HepG2 (cell line): ENCODE measurements around the gene LRRC27. TPM values are rescaled to one million over a fixed set of nuclear protein-coding genes. Genes with fewer than 3 reads are reported as not detected.

Experiments used
- MAZ ChIP-seq, 2 experiments: sonication (generic) in 1 of 2; formaldehyde crosslinking in 1 of 2; IDR thresholded peaks; 2 replicates each; pipeline versions ENCODE4 v1.5.0 to v1.6.1; 2012 to 2020; ENCODE audit warnings: low read depth in 2 of 2, mild to moderate bottlenecking in 2 of 2, borderline replicate concordance in 1 of 2, improper control_type of control experiment in 1 of 2, low read length in 1 of 2, missing genetic modification reagents in 1 of 2, moderate library complexity in 1 of 2
- MXI1 ChIP-seq: IDR thresholded peaks from 3 replicates; pipeline ENCODE4 v1.6.1; 2012; ENCODE audit warnings: low read depth, low read length, inconsistent platforms, borderline replicate concordance
- MYC ChIP-seq: sonication (generic); formaldehyde crosslinking; IDR thresholded peaks from 2 replicates; pipeline ENCODE4 v1.9.0; 2021; ENCODE audit warnings: missing genetic modification reagents, borderline replicate concordance
- PHF8 ChIP-seq: sonication (generic); formaldehyde crosslinking; IDR thresholded peaks from 2 replicates; pipeline ENCODE4 v1.5.0; 2020; ENCODE audit warnings: missing genetic modification reagents
- RBFOX2 ChIP-seq: fragments of 200-400 bp; formaldehyde crosslinking; IDR thresholded peaks from 2 replicates; pipeline ENCODE4 v1.6.1; 2017; ENCODE audit warnings: low read depth, mild to moderate bottlenecking, low read length
- STAG1 ChIP-seq: sonication (generic); formaldehyde crosslinking; IDR thresholded peaks from 2 replicates; pipeline ENCODE4 v1.4.0; 2020; ENCODE audit warnings: missing genetic modification reagents
- YEATS4 ChIP-seq: sonication (generic); formaldehyde crosslinking; IDR thresholded peaks from 2 replicates; pipeline ENCODE4 v1.4.0; 2020; ENCODE audit warnings: missing genetic modification reagents, borderline replicate concordance
- ZC3H13 ChIP-seq: sonication (generic); formaldehyde crosslinking; IDR thresholded peaks from 2 replicates; pipeline ENCODE4 v1.8.1; 2023; ENCODE audit warnings: mild to moderate bottlenecking, missing genetic modification reagents, moderate library complexity
- ZFX ChIP-seq: sonication (generic); formaldehyde crosslinking; IDR thresholded peaks from 2 replicates; pipeline ENCODE4 v1.4.0; 2020; ENCODE audit warnings: mild to moderate bottlenecking, low read depth, missing genetic modification reagents, moderate library complexity
- polyA plus RNA-seq, 8 experiments: library from polyadenylated mRNA; depleted of rRNA in 3 of 8; stranded (reverse) in 7 of 8; unstranded in 1 of 8; fragments of >200 nt; fragmentation: Illumina TruSeq in 4 of 8; extraction: Trizol in 4 of 8; gene quantifications; 2 replicates each; pipeline versions ENCODE4 v1.2.1 to v1.2.3, GENCODE V29; 2011 to 2016; ENCODE audit warnings: low read depth in 4 of 8, missing spikeins in 1 of 8, mixed read lengths in 1 of 8; ENCODE audit not compliant: insufficient read depth in 1 of 8
- total RNA-seq, 5 experiments: library from RNA; depleted of rRNA; stranded (reverse); fragments of >200 nt; fragmentation: Illumina TruSeq; extraction: Trizol; gene quantifications; 2 replicates each; pipeline ENCODE4 v1.2.3, GENCODE V29; 2016; ENCODE audit warnings: low read depth in 1 of 5
- TF ChIP-seq, protein P1 (sequence below): sonication (generic); formaldehyde crosslinking; IDR thresholded peaks from 2 replicates; pipeline ENCODE4 v1.8.0; 2022; ENCODE audit warnings: missing genetic modification reagents, mild to moderate bottlenecking, moderate library complexity, borderline replicate concordance
- TF ChIP-seq, protein P2 (sequence below): sonication (generic); formaldehyde crosslinking; IDR thresholded peaks from 2 replicates; pipeline ENCODE4 v1.4.0; 2020; ENCODE audit warnings: mild to moderate bottlenecking, missing genetic modification reagents
- TF ChIP-seq, protein P3 (sequence below), 2 experiments: fragments of 450-650 bp in 1 of 2; sonication (generic) in 1 of 2; formaldehyde crosslinking in 1 of 2; IDR thresholded peaks; 2 replicates each; pipeline versions ENCODE4 v1.6.1 to v1.8.0; 2016 to 2022; ENCODE audit warnings: antibody characterized with exemption in 1 of 2, mild to moderate bottlenecking in 1 of 2, missing genetic modification reagents in 1 of 2

Gene LRRC27
- total and polyA plus RNA-seq, 2 of the 13 experiments (the other 11 are each of a cell fraction or from before 2014, with no cell fraction given) = 4.2 to 4.6 TPM

DNA sequence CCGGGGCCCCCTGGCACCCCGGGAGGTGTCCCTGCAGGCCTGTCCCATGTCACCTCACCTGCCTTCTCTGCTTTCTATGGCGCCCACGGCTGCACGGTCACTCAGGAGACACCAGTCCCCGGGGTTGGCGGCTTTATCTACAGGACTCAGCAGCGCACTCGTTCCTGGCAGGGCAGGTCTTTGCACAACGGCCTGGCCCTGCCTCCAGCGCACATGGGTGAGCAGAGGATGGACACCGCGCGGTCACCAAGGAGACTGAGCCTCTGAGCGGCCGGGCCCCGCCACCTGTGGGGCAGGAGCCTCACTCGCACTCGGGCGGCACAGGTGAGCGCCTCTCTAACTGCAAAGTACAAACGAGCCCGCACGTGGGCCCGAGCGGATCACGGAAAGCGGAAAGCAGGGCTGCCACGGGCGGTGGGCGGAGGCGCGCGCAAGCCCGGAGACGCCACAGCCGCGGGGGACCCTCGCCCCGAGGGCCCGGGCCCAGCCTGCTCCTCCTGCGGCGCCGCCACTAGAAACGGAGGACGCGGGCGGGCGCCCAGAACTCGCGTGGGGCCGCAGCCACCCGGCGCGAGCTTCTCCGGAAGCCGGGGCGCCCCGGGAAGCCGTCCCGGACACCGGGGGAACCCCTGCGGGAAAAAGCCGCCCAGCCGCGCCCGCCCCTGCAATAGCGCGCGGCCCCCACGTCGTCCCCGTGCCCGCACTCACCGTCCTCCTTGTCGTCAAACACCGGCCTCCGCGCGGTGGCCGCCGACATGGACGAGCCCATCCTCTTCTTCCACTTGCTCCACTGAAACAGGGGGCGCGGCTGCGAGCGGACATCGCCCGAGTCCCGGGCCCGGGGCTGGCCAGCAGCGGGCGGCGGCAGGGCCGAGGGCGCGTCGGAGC is 24.9 kb upstream of the LRRC27 start (continued):
- TF ChIP-seq ZFX (CRISPR knock-in tag) = peak; percentile 56
- no peak for TF ChIP-seq MAZ (IDR thresholded peaks at IDR 0.05; ENCODE audit: borderline replicate concordance, low read depth, low read length)
- peak; percentile 64 for TF ChIP-seq MAZ (CRISPR knock-in tag; IDR thresholded peaks at IDR 0.05; ENCODE audit: low read depth)
- peak; percentile 86; the same call in 2 of the 3 replicates for TF ChIP-seq MXI1
- TF ChIP-seq RBFOX2 = 0 out of 2 replicates have a peak, but pooled peaks have one; percentile 15
- TF ChIP-seq, protein P1, sequence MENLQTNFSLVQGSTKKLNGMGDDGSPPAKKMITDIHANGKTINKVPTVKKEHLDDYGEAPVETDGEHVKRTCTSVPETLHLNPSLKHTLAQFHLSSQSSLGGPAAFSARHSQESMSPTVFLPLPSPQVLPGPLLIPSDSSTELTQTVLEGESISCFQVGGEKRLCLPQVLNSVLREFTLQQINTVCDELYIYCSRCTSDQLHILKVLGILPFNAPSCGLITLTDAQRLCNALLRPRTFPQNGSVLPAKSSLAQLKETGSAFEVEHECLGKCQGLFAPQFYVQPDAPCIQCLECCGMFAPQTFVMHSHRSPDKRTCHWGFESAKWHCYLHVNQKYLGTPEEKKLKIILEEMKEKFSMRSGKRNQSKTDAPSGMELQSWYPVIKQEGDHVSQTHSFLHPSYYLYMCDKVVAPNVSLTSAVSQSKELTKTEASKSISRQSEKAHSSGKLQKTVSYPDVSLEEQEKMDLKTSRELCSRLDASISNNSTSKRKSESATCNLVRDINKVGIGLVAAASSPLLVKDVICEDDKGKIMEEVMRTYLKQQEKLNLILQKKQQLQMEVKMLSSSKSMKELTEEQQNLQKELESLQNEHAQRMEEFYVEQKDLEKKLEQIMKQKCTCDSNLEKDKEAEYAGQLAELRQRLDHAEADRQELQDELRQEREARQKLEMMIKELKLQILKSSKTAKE (CRISPR knock-in tag) = no peak
- TF ChIP-seq PHF8 (CRISPR knock-in tag) = peak; percentile 0; the same call in 1 of the 2 replicates
- TF ChIP-seq STAG1 (CRISPR knock-in tag) = peak; percentile 13; the same call in 1 of the 2 replicates
- TF ChIP-seq, protein P2, sequence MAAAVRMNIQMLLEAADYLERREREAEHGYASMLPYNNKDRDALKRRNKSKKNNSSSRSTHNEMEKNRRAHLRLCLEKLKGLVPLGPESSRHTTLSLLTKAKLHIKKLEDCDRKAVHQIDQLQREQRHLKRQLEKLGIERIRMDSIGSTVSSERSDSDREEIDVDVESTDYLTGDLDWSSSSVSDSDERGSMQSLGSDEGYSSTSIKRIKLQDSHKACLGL (CRISPR knock-in tag) = peak; percentile 76; the same call in 1 of the 2 replicates
- TF ChIP-seq, protein P3, sequence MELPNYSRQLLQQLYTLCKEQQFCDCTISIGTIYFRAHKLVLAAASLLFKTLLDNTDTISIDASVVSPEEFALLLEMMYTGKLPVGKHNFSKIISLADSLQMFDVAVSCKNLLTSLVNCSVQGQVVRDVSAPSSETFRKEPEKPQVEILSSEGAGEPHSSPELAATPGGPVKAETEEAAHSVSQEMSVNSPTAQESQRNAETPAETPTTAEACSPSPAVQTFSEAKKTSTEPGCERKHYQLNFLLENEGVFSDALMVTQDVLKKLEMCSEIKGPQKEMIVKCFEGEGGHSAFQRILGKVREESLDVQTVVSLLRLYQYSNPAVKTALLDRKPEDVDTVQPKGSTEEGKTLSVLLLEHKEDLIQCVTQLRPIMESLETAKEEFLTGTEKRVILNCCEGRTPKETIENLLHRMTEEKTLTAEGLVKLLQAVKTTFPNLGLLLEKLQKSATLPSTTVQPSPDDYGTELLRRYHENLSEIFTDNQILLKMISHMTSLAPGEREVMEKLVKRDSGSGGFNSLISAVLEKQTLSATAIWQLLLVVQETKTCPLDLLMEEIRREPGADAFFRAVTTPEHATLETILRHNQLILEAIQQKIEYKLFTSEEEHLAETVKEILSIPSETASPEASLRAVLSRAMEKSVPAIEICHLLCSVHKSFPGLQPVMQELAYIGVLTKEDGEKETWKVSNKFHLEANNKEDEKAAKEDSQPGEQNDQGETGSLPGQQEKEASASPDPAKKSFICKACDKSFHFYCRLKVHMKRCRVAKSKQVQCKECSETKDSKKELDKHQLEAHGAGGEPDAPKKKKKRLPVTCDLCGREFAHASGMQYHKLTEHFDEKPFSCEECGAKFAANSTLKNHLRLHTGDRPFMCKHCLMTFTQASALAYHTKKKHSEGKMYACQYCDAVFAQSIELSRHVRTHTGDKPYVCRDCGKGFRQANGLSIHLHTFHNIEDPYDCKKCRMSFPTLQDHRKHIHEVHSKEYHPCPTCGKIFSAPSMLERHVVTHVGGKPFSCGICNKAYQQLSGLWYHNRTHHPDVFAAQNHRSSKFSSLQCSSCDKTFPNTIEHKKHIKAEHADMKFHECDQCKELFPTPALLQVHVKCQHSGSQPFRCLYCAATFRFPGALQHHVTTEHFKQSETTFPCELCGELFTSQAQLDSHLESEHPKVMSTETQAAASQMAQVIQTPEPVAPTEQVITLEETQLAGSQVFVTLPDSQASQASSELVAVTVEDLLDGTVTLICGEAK (IDR thresholded peaks at IDR 0.05) = no peak
- TF ChIP-seq, protein P3 (CRISPR knock-in tag; IDR thresholded peaks at IDR 0.05) = no peak
- TF ChIP-seq ZC3H13 (CRISPR knock-in tag) = no peak
- TF ChIP-seq MYC (CRISPR knock-in tag) = peak; percentile 83
- TF ChIP-seq YEATS4 = peak; percentile 52; the same call in 1 of the 2 replicates
